Myocyte (in vitro differentiated cells): ENCODE results near the gene GABRB1. TPM values are rescaled to one million over a fixed set of nuclear protein-coding genes. Genes with fewer than 3 reads are reported as not detected.
A peak's percentile ranks its signal among the peaks of the same experiment; 100 is the strongest.

Experiments
- DNase-seq: peaks from one replicate; pipeline ENCODE4 v3.0.0-alpha.2; 2012; ENCODE audit warnings: low read depth
- total RNA-seq: library from RNA; depleted of rRNA; stranded (reverse); fragments of >200 nt; gene quantifications from 2 replicates; pipeline ENCODE4 v1.2.3, GENCODE V29; 2014

GABRB1 gene
- total RNA-seq, 1 donor from 2014 or later = not detected

- peak; percentile 97 for DNase-seq
Measured at GRCh38 chr4:47463235-47463956, 432.0 kb downstream of the GABRB1 start, which contains the start of gene COMMD8. TSS of gene COMMD8 (minus strand) at chr4:47463702. CDS start at chr4:47463651, 51 bp downstream.

- no peak for DNase-seq
Measured at GRCh38 chr4:47465004-47465403, 433.6 kb downstream of the GABRB1 start.

GRCh38 chr4:47466056-47466785 lies 434.9 kb downstream of the GABRB1 start:
- no peak for DNase-seq

GRCh38 chr4:47468706-47469365 lies 437.5 kb downstream of the GABRB1 start:
- no peak for DNase-seq

GRCh38 chr4:47469951-47470350 lies 438.6 kb downstream of the GABRB1 start:
- no peak for DNase-seq

GRCh38 chr4:47471064-47471463 lies 439.7 kb downstream of the GABRB1 start:
- DNase-seq = no peak

- DNase-seq = no peak
Measured at GRCh38 chr4:47471591-47471990, 440.2 kb downstream of the GABRB1 start.

- no peak for DNase-seq
Measured at GRCh38 chr4:47473141-47473750, 441.9 kb downstream of the GABRB1 start.

GRCh38 chr4:47474799-47475198 lies 443.4 kb downstream of the GABRB1 start:
- DNase-seq = no peak

GRCh38 chr4:47475411-47475810 lies 444.0 kb downstream of the GABRB1 start:
- no peak for DNase-seq

Other genes starting within 250 kb of the GABRB1 start
- not detected in 2 replicates for gene COX7B2, start 122.3 kb upstream of the GABRB1 start, total RNA-seq
- not detected in 2 replicates for gene GABRA4, start 38.0 kb upstream of the GABRB1 start, total RNA-seq